Body of pancreas (tissue), 4 donors: ENCODE data around the gene MICOS13. TPM values are rescaled to one million over a fixed set of nuclear protein-coding genes. Genes with fewer than 3 reads are reported as not detected.
A peak's percentile ranks its signal among the peaks of the same experiment; 100 is the strongest.
"Not testable (repeated sequence)": the region's sequence is repeated elsewhere in the genome, so short reads cannot be mapped to it uniquely, and the experiment has no call there.

Experiments
- ATAC-seq: fragments of 150-250 bp; one replicate; pipeline ENCODE4 v1.9.1; 2016
- DNase-seq, 4 donors: peaks; one replicate each; pipeline ENCODE4 v3.0.0-alpha.2; 2019
- H3K27ac ChIP-seq, 4 donors: fragments of 200-600 bp; sonication (generic); 1 replicate in 3 of 4; 2 replicates in 1 of 4; pipeline versions ENCODE4 v1.5.1 to v1.6.1; 2016 to 2019; ENCODE audit warnings: mild to moderate bottlenecking in 1 of 4, mixed read lengths in 1 of 4, moderate library complexity in 1 of 4
- H3K27me3 ChIP-seq, 2 donors: fragments of 200-600 bp; sonication (generic); one replicate each; pipeline ENCODE4 v1.6.0; 2016; ENCODE audit warnings: mild to moderate bottlenecking in 1 of 2
- H3K36me3 ChIP-seq, 2 donors: fragments of 200-600 bp; sonication (generic); replicated peaks in 1 of 2; 2 replicates each; pipeline ENCODE4 v1.5.1; 2016; ENCODE audit warnings: low read depth in 2 of 2; ENCODE audit not compliant: insufficient read depth in 1 of 2
- H3K4me1 ChIP-seq: fragments of 200-600 bp; sonication (generic); one replicate; pipeline ENCODE4 v1.6.0; 2016
- H3K4me3 ChIP-seq, 2 donors: fragments of 200-600 bp; sonication (generic); 1 replicate in 1 of 2; 2 replicates in 1 of 2; pipeline ENCODE4 v1.5.1; 2016 to 2019
- H3K9me3 ChIP-seq, 3 donors: fragments of 200-600 bp; sonication (generic); 1 replicate in 2 of 3; 2 replicates in 1 of 3; pipeline ENCODE4 v1.5.1; 2016
- CTCF ChIP-seq, 7 experiments: fragments of 450-650 bp in 4 of 7; fragments of 200-600 bp in 3 of 7; sonication (generic) in 3 of 7; IDR thresholded peaks; one replicate each; pipeline ENCODE4 v1.5.1; 2016 to 2019; ENCODE audit warnings: antibody characterized with exemption in 7 of 7
- POLR2A ChIP-seq, 3 donors: fragments of 450-650 bp; IDR thresholded peaks; one replicate each; pipeline ENCODE4 v1.6.1; 2016; ENCODE audit warnings: antibody characterized with exemption in 3 of 3, mild to moderate bottlenecking in 2 of 3
- WGBS, 2 donors: methylation state at CpG; one replicate each; pipeline ENCODE4 v1.1.5; 2017; 5-methylcytosine and 5-hydroxymethylcytosine counted together
- intact Hi-C: fragments of 100-400 bp; cut with DNase I; formaldehyde crosslinking; loops from one replicate; pipeline ENCODE4 v1.15.1; 2023
- total RNA-seq, 2 donors: library from RNA; depleted of rRNA; stranded (reverse); fragments of >200 nt; gene quantifications; one replicate each; pipeline ENCODE4 v1.1.0, GENCODE V29; 2016

Gene MICOS13
- total RNA-seq, 2 donors from 2014 or later: 14.5 to 14.8 TPM

GRCh38 chr19:5706876-5707573 is 26.7 kb upstream of the MICOS13 start:
- no peak overlapping the region for H3K4me3 ChIP-seq
- H3K4me1 ChIP-seq: no peaks in the 10 kb centered on the region
- no peak overlapping the region for H3K27ac ChIP-seq
- WGBS, 2 donors: 95 to 96% methylated on average over 22 to 35 of the region's 35 CpGs
- H3K27me3 ChIP-seq: no peaks in the 10 kb centered on the region
- ATAC-seq (no peak), DNase-seq (no peak)
- H3K9me3 ChIP-seq: no peaks in the 10 kb centered on the region
- intact Hi-C loops: no loop called here
- TF ChIP-seq POLR2A (IDR thresholded peaks at IDR 0.05) (no peak), CTCF (IDR thresholded peaks at IDR 0.05) (no peak)
- peaks cover 0 to 20% of the 10 kb centered on the region in 2 donors for H3K36me3 ChIP-seq

- Histone ChIP-seq H3K4me3 (no peak overlapping the region), H3K36me3 (peaks cover 0 to 9% of the 10 kb centered on the region in 2 donors), H3K27ac (no peak overlapping the region), H3K9me3 (no peaks in the 10 kb centered on the region), H3K27me3 (no peaks in the 10 kb centered on the region), H3K4me1 (no peaks in the 10 kb centered on the region)
- ATAC-seq (no peak), DNase-seq (peak in 1 of 4 donors; percentile 48)
- intact Hi-C loops: no loop called here
- TF ChIP-seq POLR2A (IDR thresholded peaks at IDR 0.05) (no peak), CTCF (IDR thresholded peaks at IDR 0.05) (no peak)
- 82 to 94% methylated on average over 8 to 16 of the region's 16 CpGs for WGBS, 2 donors
Measured at GRCh38 chr19:5705552-5705951, 25.2 kb upstream of the MICOS13 start.

GRCh38 chr19:5703819-5704818 is 23.8 kb upstream of the MICOS13 start:
- Histone ChIP-seq H3K27ac (no peak overlapping the region), H3K4me1 (no peaks in the 10 kb centered on the region), H3K36me3 (peaks cover 0 to 9% of the 10 kb centered on the region in 2 donors), H3K27me3 (no peaks in the 10 kb centered on the region), H3K4me3 (no peak overlapping the region), H3K9me3 (no peaks in the 10 kb centered on the region)
- ATAC-seq (no peak), DNase-seq (no peak)
- intact Hi-C loops: no loop called here
- 94 to 96% methylated on average over 17 to 36 of the region's 40 CpGs for WGBS, 2 donors
- TF ChIP-seq CTCF (IDR thresholded peaks at IDR 0.05): no peak
- TF ChIP-seq POLR2A (IDR thresholded peaks at IDR 0.05): no peak

- ATAC-seq, H3K27me3 ChIP-seq, H3K4me3 ChIP-seq, H3K27ac ChIP-seq, intact Hi-C loops, DNase-seq, H3K4me1 ChIP-seq, H3K9me3 ChIP-seq, H3K36me3 ChIP-seq: not testable (repeated sequence)
- no CpG with 5 or more reads among the region's 28 CpGs for WGBS, 2 donors
Measured at GRCh38 chr19:5702053-5702410, 21.7 kb upstream of the MICOS13 start.

GRCh38 chr19:5700455-5701092 is 20.3 kb upstream of the MICOS13 start:
- DNase-seq (no peak), ATAC-seq (no peak)
- peaks cover 6 to 9% of the 10 kb centered on the region in 2 donors for H3K36me3 ChIP-seq
- no peaks in the 10 kb centered on the region for H3K9me3 ChIP-seq
- intact Hi-C loops: no loop called here
- 96 to 98% methylated on average over 13 to 22 of the region's 22 CpGs for WGBS, 2 donors
- no peak overlapping the region for H3K27ac ChIP-seq
- H3K4me1 ChIP-seq: no peaks in the 10 kb centered on the region
- H3K4me3 ChIP-seq: no peak overlapping the region
- TF ChIP-seq CTCF (IDR thresholded peaks at IDR 0.05): no peak
- no peak for TF ChIP-seq POLR2A (IDR thresholded peaks at IDR 0.05)
- H3K27me3 ChIP-seq: no peaks in the 10 kb centered on the region
